ENCODE data around the gene TMEM132D.
"Not testable (repeated sequence)": the region's sequence is repeated elsewhere in the genome, so short reads cannot be mapped to it uniquely, and the experiment has no call there.

TMEM132D gene

DNA sequence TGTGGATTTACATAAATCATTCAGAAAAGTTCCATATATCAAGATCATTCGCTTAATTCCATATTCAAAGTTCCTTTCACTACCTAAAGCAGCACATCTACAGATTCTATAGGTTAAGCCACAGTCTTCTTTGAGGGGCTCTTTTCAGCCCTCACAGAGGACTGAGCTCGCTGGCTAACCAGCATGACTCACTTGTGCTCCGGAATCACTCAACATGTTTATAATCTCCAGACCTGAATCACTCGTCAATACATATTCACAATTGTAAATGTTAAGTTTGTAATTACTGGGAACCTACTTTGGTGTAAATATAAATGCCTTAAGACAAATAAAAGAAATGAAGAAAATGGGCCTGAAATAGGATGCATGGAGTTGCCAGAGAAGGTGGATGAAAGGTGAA, 315.7 kb downstream of the TMEM132D start:
- no peak for DNase-seq (ENCODE audit: low read depth in 2 of 2)

- no peak for DNase-seq (ENCODE audit: low read depth in 2 of 2)
Observed at GRCh38 chr12:129585296-129585695, 318.5 kb downstream of the TMEM132D start.

GRCh38 chr12:129579879-129580278, 323.9 kb downstream of the TMEM132D start:
- DNase-seq (ENCODE audit: low read depth in 2 of 2) = no peak

DNA sequence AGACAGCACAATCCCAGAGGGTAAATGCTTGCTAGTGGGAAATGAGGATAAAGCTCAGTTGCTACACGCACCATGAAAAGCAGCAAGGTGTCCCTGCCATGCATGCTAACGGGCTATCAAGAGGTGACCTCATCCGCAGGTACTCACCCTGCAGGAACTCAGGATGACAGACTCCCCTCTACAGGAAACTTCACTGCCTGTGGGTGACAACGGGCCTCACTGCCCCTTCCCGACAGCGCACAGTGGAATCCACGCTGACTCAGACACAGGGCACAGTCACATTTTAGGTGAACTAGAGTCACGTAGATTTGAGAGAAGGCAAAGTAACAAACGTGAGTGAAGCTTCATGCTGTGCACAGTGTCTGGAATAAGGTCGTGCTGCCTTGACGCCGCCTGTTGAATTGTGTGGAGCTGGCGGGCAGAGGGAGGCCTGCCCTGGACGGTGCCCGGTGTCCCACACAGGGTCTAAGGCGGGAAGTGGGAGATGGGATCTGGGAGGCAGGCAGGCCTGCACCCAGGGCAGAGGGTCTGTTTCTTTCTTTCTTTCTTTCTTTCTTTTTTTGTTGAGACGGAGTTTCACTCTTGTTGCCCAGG, 331.8 kb downstream of the TMEM132D start:
- DNase-seq (ENCODE audit: low read depth in 2 of 2) = no peak

DNA sequence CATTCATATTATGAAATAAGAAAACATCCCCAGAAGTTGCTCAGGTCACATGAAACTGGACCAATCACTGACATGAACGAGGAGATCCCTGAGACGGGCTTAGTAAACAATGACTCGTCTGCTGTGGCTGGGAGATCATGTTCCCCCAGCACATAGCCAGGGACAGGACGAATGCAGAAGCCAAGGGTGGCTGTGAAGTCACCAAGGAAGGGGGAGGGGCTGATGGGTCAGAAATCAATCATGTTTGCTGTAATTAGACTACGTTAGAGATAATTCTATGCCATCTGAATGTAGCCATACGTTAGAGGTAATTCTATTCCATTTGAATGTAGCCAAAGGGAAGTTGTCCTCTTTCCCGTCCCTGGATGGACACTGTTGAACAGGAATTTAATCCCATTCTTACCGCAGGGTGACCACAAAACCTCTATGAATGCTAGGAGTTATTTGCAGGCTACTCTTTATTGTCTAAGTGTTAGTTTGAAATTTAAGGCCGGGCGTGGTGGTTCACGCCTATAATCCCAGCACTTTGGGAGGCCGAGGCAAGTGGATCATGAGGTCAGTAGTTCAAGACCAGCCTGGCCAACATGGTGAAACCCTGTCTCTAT, 332.9 kb downstream of the TMEM132D start:
- no peak for DNase-seq (ENCODE audit: low read depth in 2 of 2)

DNA sequence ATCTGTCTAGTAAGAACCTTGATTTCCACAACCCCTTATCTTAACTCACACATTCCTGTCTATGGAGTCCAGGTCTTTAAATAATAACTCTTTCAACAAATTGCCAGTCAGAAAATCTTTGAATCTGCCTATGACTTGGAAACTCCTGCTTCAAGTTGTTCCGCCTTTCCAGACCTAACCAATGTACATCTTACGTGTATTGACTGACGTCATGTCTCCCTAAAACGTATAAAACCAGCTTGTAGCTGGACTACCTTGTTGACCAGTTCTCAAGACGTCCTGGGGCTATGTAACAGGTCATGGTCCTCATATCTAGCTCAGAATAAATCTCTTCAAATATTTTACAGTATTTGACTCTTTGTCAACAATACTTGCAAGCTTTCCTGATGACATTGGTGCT, 337.0 kb downstream of the TMEM132D start:
- DNase-seq (ENCODE audit: low read depth in 2 of 2) = no peak

DNA sequence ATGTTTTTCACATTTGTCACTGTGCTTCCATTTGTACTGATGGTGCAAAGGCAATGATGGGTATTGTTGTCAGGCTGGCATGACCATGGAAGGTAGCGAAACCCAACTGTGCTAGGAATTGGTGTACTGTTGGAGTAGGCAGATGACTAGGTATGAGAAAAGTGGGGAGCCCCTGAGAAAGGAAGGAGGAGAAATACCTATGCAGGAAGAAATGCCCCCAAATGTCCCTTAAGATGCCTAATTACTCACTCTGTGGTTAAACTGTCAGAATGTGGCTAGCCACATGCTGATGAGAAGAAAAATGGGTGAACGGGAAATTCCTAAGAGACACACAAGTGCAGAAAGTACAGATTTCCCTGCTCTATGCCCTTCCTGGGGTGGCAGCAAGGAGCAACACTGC, 339.1 kb downstream of the TMEM132D start:
- DNase-seq (ENCODE audit: low read depth in 2 of 2) = no peak

DNA sequence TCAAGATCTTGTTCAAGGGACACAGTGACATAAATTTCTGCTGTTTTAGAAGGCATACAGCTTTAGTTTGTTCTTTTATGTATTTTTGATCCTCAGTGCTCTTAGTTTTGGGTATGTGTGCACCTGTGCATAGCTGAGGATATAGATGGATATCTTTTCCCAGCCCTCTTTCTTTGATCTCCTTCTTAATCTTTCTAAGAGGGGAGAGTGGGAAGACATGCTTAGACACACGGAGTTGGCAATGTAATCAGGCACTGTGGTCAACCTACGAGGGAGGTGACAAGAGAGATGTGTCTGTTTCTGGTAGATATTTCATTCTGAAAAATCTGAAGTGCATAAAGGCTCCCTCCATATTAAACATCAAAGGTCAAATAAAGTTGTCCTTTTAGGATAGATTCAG, 340.6 kb downstream of the TMEM132D start:
- DNase-seq (ENCODE audit: low read depth in 2 of 2) = no peak

GRCh38 chr12:129561304-129561703, 342.5 kb downstream of the TMEM132D start:
- no peak for DNase-seq (ENCODE audit: low read depth in 2 of 2)

DNA sequence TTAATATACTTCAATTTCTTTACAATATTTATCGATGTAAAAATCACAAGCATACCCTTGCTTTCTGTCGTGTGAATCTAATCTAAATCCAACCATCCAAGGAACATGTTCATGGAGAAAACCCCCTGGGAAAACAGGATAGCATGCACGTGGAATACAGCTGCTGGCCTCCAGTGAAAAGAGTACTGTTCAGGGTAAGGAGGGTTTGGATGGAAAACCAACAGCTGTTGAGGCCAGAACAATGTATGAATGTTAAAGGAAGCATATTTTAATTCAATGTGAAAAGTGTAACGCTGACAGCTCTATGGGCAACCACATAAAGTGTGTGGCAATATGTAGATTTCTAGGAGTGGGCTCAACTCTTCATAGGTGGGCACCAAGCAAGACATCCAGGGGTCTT, 344.0 kb downstream of the TMEM132D start:
- no peak for DNase-seq (ENCODE audit: low read depth in 2 of 2)

- no peak for DNase-seq (ENCODE audit: low read depth in 2 of 2)
Observed at GRCh38 chr12:129558036-129558435, 345.8 kb downstream of the TMEM132D start.

DNA sequence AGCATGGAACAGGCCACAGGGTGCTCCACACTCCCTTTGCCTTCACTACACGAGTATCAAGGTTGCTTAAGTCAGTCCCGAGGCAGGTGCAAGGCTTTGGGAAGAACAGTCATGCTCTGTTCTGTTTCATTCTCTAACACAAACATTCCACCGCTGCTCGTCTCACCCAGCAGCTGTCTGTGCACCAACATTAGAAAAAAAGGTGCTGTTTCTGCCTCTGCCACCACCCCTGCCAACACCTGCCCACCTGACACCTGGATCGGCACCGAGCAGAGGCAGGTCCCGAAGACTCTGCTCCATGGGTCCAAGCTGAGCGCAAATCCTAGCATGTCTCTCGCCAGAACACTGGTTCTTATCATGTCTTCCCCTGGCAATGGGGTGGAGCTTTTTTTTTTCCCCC, 347.7 kb downstream of the TMEM132D start:
- no peak for DNase-seq (ENCODE audit: low read depth in 2 of 2)

GRCh38 chr12:129552996-129553750, 350.7 kb downstream of the TMEM132D start:
- no peak for DNase-seq (ENCODE audit: low read depth in 2 of 2)

DNA sequence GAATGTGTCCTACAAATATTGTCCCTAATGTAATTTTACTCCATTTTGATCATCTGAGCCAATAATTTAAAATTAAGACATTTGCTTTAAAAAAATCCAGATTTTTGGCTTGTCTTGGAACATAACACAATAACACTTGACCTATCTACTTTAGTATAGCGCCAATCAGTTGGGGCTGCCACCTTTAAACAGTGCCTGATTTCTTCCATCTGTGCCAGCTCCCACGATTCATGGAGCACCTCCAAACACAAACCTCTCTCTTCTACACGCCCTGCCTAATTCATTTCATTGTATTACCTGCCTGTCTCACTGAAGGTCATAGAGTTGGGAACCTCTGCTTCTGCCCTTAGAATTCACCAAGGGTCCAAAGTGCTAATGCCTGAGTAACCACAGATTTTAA, 352.4 kb downstream of the TMEM132D start:
- DNase-seq (ENCODE audit: low read depth in 2 of 2) = no peak

- no peak for DNase-seq (ENCODE audit: low read depth in 2 of 2)
Observed at GRCh38 chr12:129550353-129550752, 353.5 kb downstream of the TMEM132D start.

DNA sequence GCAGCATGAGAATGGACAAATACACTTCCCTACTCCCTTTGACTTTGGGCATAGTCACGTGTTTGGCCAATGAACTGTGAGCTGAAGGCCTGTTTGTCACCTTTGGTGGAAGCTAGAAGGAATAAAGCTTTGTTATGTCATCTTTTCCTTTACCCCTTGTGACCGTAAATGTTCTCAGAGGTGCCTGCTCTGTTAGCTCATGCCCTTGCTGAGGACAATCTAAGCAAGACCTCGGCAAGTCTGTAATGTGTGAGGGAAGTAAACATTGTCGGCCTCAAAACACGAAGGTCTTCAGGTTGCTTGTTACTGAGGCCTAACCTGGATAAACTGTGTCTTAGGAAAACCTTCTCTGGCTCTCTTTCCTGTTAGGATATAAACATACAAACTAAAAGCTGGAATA, 354.2 kb downstream of the TMEM132D start:
- no peak for DNase-seq (ENCODE audit: low read depth in 2 of 2)

DNA sequence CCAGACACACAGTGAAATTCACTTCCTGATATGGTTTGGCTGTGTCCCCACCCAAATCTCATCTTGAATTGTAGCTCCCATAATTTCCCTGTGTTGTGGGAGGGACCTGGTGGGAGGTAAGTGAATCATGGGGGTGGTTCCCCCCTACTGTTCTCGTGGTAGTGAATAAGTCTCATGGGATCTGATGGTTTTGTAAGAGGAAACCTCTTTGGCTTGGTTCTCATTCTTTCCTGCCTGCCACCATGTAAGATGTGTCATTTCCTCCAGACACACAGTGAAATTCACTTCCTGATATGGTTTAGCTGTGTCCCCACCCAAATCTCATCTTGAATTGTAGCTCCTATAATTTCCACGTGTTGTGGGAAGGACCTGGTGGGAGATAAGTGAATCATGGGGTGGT, 354.8 kb downstream of the TMEM132D start:
- not testable (repeated sequence) for DNase-seq (ENCODE audit: low read depth in 2 of 2)

- DNase-seq (ENCODE audit: low read depth in 2 of 2) = no peak
Observed at GRCh38 chr12:129544716-129545115, 359.1 kb downstream of the TMEM132D start.

GRCh38 chr12:129540954-129541353, 362.9 kb downstream of the TMEM132D start:
- DNase-seq (ENCODE audit: low read depth in 2 of 2) = no peak

- DNase-seq (ENCODE audit: low read depth in 2 of 2) = no peak
Observed at GRCh38 chr12:129540249-129540648, 363.6 kb downstream of the TMEM132D start.

DNA sequence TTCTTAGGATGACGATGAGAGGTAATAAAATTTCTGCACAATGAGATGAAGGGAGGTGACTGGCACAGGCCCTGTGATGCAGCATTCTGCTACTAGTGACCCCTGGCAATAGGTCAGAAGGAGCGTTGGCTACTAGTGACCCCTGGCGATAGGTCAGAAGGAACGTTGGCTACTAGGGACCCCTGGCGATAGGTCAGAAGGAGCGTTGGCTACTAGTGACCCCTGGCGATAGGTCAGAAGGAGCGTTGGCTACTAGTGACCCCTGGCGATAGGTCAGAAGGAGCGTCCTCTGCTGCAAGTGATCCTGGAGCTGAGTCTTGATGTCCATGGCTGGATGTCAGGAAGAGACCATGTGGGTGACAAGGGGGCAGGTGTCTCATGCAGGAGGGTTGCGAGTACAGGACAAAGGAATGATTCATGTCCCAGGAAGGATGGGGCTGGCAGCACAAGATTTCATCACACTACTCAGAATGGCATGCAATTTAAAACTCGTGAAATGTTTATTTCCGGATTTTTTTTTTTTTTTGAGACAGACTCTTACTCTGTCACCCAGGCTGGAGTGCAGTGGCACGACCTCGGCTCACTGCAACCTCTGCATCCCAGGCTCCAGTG, 365.0 kb downstream of the TMEM132D start:
- not testable (repeated sequence) for DNase-seq (ENCODE audit: low read depth in 2 of 2)

GRCh38 chr12:129538137-129538536, 365.7 kb downstream of the TMEM132D start:
- DNase-seq (ENCODE audit: low read depth in 2 of 2) = no peak

Data from activated CD4-positive, alpha-beta T cell treated with anti-CD3 and anti-CD28 coated beads for 24 hours (primary cell).